IPS-15b (cell line): ENCODE results near the gene ATF6B.

ENCODE experiments used
- H3K27me3 ChIP-seq: one replicate; pipeline ENCODE4 v1.6.1; 2013; ENCODE audit warnings: low read length; ENCODE audit not compliant: control insufficient read depth, insufficient read depth
- H3K36me3 ChIP-seq: one replicate; pipeline ENCODE4 v1.6.1; 2013; ENCODE audit warnings: low read length; ENCODE audit not compliant: control insufficient read depth, insufficient read depth
- H3K4me1 ChIP-seq: one replicate; pipeline ENCODE4 v1.6.1; 2013; ENCODE audit warnings: mild to moderate bottlenecking, low read length; ENCODE audit not compliant: control insufficient read depth, insufficient read depth
- H3K4me3 ChIP-seq: one replicate; pipeline ENCODE4 v1.5.1; 2013; ENCODE audit warnings: low read depth, low read length
- H3K9ac ChIP-seq: one replicate; pipeline ENCODE4 v1.6.1; 2013; ENCODE audit warnings: low read depth, mild to moderate bottlenecking, low read length
- H3K9me3 ChIP-seq: one replicate; pipeline ENCODE4 v1.6.1; 2013; ENCODE audit warnings: mild to moderate bottlenecking, low read length; ENCODE audit not compliant: control insufficient read depth, insufficient read depth

Gene ATF6B

GRCh38 chr6:32082478-32082877 lies 45.6 kb downstream of the ATF6B start:
- Histone ChIP-seq H3K9me3 (no peaks in the 10 kb centered on the region), H3K27me3 (peaks cover 8% of the 10 kb centered on the region), H3K4me1 (peaks cover 2% of the 10 kb centered on the region), H3K36me3 (peaks cover 6% of the 10 kb centered on the region), H3K4me3 (no peak overlapping the region), H3K9ac (no peak overlapping the region)

- H3K36me3 ChIP-seq: peaks cover 6% of the 10 kb centered on the region
- no peaks in the 10 kb centered on the region for H3K9me3 ChIP-seq
- no peak overlapping the region for H3K4me3 ChIP-seq
- no peak overlapping the region for H3K9ac ChIP-seq
- H3K4me1 ChIP-seq: peaks cover 2% of the 10 kb centered on the region
- peaks cover under 1% of the 10 kb centered on the region for H3K27me3 ChIP-seq
These were observed 46.7 kb downstream of the ATF6B start for GRCh38 chr6:32081168-32081990.

- peaks cover 6% of the 10 kb centered on the region for H3K36me3 ChIP-seq
These were observed 48.3 kb downstream of the ATF6B start for GRCh38 chr6:32079566-32080290.

GRCh38 chr6:32076321-32076809 lies 51.7 kb downstream of the ATF6B start:
- no peak overlapping the region for H3K9ac ChIP-seq
- no peaks in the 10 kb centered on the region for H3K9me3 ChIP-seq
- no peaks in the 10 kb centered on the region for H3K4me1 ChIP-seq
- no peaks in the 10 kb centered on the region for H3K27me3 ChIP-seq
- H3K4me3 ChIP-seq: no peak overlapping the region
- peaks cover 4% of the 10 kb centered on the region for H3K36me3 ChIP-seq

More at GRCh38 chr6:32079566-32080290, 48.3 kb downstream of the ATF6B start:
- Histone ChIP-seq H3K9me3 (no peaks in the 10 kb centered on the region), H3K27me3 (no peaks in the 10 kb centered on the region), H3K9ac (no peak overlapping the region), H3K4me1 (no peaks in the 10 kb centered on the region), H3K4me3 (no peak overlapping the region)

- Histone ChIP-seq H3K4me3 (no peak overlapping the region), H3K27me3 (no peaks in the 10 kb centered on the region), H3K36me3 (peaks cover 4% of the 10 kb centered on the region), H3K4me1 (no peaks in the 10 kb centered on the region), H3K9me3 (no peaks in the 10 kb centered on the region), H3K9ac (no peak overlapping the region)
These were observed 52.3 kb downstream of the ATF6B start for GRCh38 chr6:32075781-32076180.

GRCh38 chr6:32074996-32075532 lies 53.0 kb downstream of the ATF6B start:
- Histone ChIP-seq H3K36me3 (peaks cover 4% of the 10 kb centered on the region), H3K4me1 (peaks cover 2% of the 10 kb centered on the region), H3K9me3 (no peaks in the 10 kb centered on the region), H3K9ac (no peak overlapping the region), H3K27me3 (no peaks in the 10 kb centered on the region), H3K4me3 (no peak overlapping the region)

- Histone ChIP-seq H3K9ac (no peak overlapping the region), H3K36me3 (peaks cover under 1% of the 10 kb centered on the region), H3K4me3 (no peak overlapping the region), H3K27me3 (no peaks in the 10 kb centered on the region), H3K4me1 (peaks cover 2% of the 10 kb centered on the region), H3K9me3 (no peaks in the 10 kb centered on the region)
These were observed 54.4 kb downstream of the ATF6B start for GRCh38 chr6:32073613-32074012.

GRCh38 chr6:32073101-32073500 lies 54.9 kb downstream of the ATF6B start:
- H3K27me3 ChIP-seq: no peaks in the 10 kb centered on the region
- no peak overlapping the region for H3K4me3 ChIP-seq
- no peaks in the 10 kb centered on the region for H3K36me3 ChIP-seq
- no peak overlapping the region for H3K9ac ChIP-seq
- H3K4me1 ChIP-seq: peaks cover 2% of the 10 kb centered on the region
- no peaks in the 10 kb centered on the region for H3K9me3 ChIP-seq

- Histone ChIP-seq H3K9ac (no peak overlapping the region), H3K27me3 (no peaks in the 10 kb centered on the region), H3K4me1 (peaks cover 2% of the 10 kb centered on the region), H3K4me3 (no peak overlapping the region), H3K9me3 (no peaks in the 10 kb centered on the region), H3K36me3 (no peaks in the 10 kb centered on the region)
These were observed 57.1 kb downstream of the ATF6B start for GRCh38 chr6:32070814-32071543.

- Histone ChIP-seq H3K4me3 (no peak overlapping the region), H3K27me3 (no peaks in the 10 kb centered on the region), H3K36me3 (no peaks in the 10 kb centered on the region), H3K9ac (no peak overlapping the region), H3K4me1 (peaks cover 2% of the 10 kb centered on the region), H3K9me3 (no peaks in the 10 kb centered on the region)
These were observed 58.0 kb downstream of the ATF6B start for GRCh38 chr6:32069878-32070515.

GRCh38 chr6:32069460-32069859 lies 58.6 kb downstream of the ATF6B start:
- Histone ChIP-seq H3K9me3 (no peaks in the 10 kb centered on the region), H3K4me3 (no peak overlapping the region), H3K36me3 (no peaks in the 10 kb centered on the region), H3K4me1 (peaks cover 2% of the 10 kb centered on the region), H3K27me3 (no peaks in the 10 kb centered on the region), H3K9ac (no peak overlapping the region)
